HCT116 (cell line): ENCODE results near the gene FBXO11. TPM values are rescaled to one million over a fixed set of nuclear protein-coding genes. Genes with fewer than 3 reads are reported as not detected.

Source experiments
- ATAC-seq: fragments of 200-7000 bp; cut with Tn5 transposase; 2 replicates; pipeline ENCODE4 v1.9.1; 2020; ENCODE audit warnings: mild to moderate bottlenecking, moderate library complexity
- BruUV-seq: library from RNA; stranded (reverse); fragments of 400-500 nt; replicated peaks from 2 replicates; lab custom pipeline; 2021; lab: Mats Ljungman, UMichigan
- CTCF ChIA-PET: fragments of 300-600 bp; sonication (Branson Sonifier 250); formaldehyde crosslinking; loops from one replicate; lab custom pipeline; 2021; ENCODE audit warnings: antibody characterized with exemption; lab: Charles Lee
- POLR2A ChIA-PET: fragments of 300-600, 350-600 bp; sonication (Branson Sonifier 250); formaldehyde crosslinking; loops from one replicate; lab custom pipeline; 2021; ENCODE audit warnings: antibody characterized with exemption; lab: Charles Lee
- RAD21 ChIA-PET, 2 experiments: fragments of 300-600 bp; sonication (Branson Sonifier 250); formaldehyde crosslinking; loops; one replicate each; lab custom pipeline; 2023; ENCODE audit warnings: low total read pairs in 2 of 2; ENCODE audit not compliant: uncharacterized antibody in 2 of 2, unreplicated experiment in 2 of 2, low non-redundant PET in 1 of 2; lab: Charles Lee
- DNase-seq: peaks from one replicate; pipeline ENCODE4 v3.0.0-alpha.2; 2010; ENCODE audit warnings: low read depth, low spot score
- H2AFZ ChIP-seq: fragments of 200-600 bp; shearing (Covaris generic), sonication (generic); 2 replicates; pipeline ENCODE4 v1.6.1; 2017; ENCODE audit warnings: low read depth, mixed run types, mixed read lengths, antibody characterized with exemption, low read length; ENCODE audit not compliant: poor library complexity, severe bottlenecking
- H3K27ac ChIP-seq: 2 replicates; pipeline ENCODE4 v1.5.1; 2012; ENCODE audit warnings: low read depth, low read length
- H3K27me3 ChIP-seq: fragments of 200-600 bp; sonication (generic); 2 replicates; pipeline ENCODE4 v1.6.1; 2016; ENCODE audit warnings: mixed run types, low read length, mixed read lengths; ENCODE audit not compliant: insufficient read depth
- H3K36me3 ChIP-seq, 2 experiments: fragments of 200-500 bp in 1 of 2; fragments of 200-600 bp in 1 of 2; sonication (Bioruptor generic) in 1 of 2; sonication (generic) in 1 of 2; 2 replicates each; pipeline versions ENCODE4 v1.5.1 to v1.6.1; 2014 to 2016; ENCODE audit warnings: low read length in 2 of 2, inconsistent platforms in 1 of 2, mixed read lengths in 1 of 2, mixed run types in 1 of 2; ENCODE audit not compliant: insufficient read depth in 2 of 2, control insufficient read depth in 1 of 2
- H3K4me1 ChIP-seq, 2 experiments: fragments of 200-600 bp in 1 of 2; sonication (generic) in 1 of 2; 2 replicates each; pipeline versions ENCODE4 v1.5.1 to v1.6.1; 2012 to 2017; ENCODE audit warnings: low read length in 2 of 2, inconsistent platforms in 1 of 2, mild to moderate bottlenecking in 1 of 2, mixed read lengths in 1 of 2, mixed run types in 1 of 2, moderate library complexity in 1 of 2; ENCODE audit not compliant: insufficient read depth in 2 of 2, control insufficient read depth in 1 of 2
- H3K4me2 ChIP-seq: fragments of 200-600 bp; sonication (generic); 2 replicates; pipeline ENCODE4 v1.6.1; 2017; ENCODE audit warnings: mixed run types, low read length, mixed read lengths
- H3K4me3 ChIP-seq, 2 experiments: fragments of 200-600 bp in 1 of 2; sonication (generic) in 1 of 2; replicated peaks in 1 of 2; 2 replicates each; pipeline ENCODE4 v1.5.1; 2011 to 2016; ENCODE audit warnings: low read length in 2 of 2, control low read depth in 1 of 2, low read depth in 1 of 2, mild to moderate bottlenecking in 1 of 2, mixed read lengths in 1 of 2, mixed run types in 1 of 2
- H3K79me2 ChIP-seq: fragments of 200-600 bp; sonication (generic); 2 replicates; pipeline ENCODE4 v1.6.1; 2017; ENCODE audit warnings: mild to moderate bottlenecking, mixed run types, low read length, moderate library complexity, mixed read lengths; ENCODE audit not compliant: insufficient read depth
- H3K9ac ChIP-seq: fragments of 200-600 bp; sonication (generic); 2 replicates; pipeline ENCODE4 v1.6.1; 2016; ENCODE audit warnings: low read length, mixed read lengths
- H3K9me2 ChIP-seq: fragments of 200-600 bp; sonication (generic), shearing (Covaris generic); 2 replicates; pipeline ENCODE4 v1.6.1; 2017; ENCODE audit warnings: mixed run types, mild to moderate bottlenecking, moderate library complexity; ENCODE audit not compliant: insufficient read depth
- H3K9me3 ChIP-seq, 2 experiments: fragments of 200-500 bp in 1 of 2; fragments of 200-600 bp in 1 of 2; sonication (Bioruptor generic) in 1 of 2; sonication (generic) in 1 of 2; 2 replicates each; pipeline ENCODE4 v1.6.1; 2014 to 2017; ENCODE audit warnings: low read length in 2 of 2, mixed read lengths in 2 of 2, inconsistent platforms in 1 of 2, low read depth in 1 of 2, mild to moderate bottlenecking in 1 of 2, mixed run types in 1 of 2, moderate library complexity in 1 of 2; ENCODE audit not compliant: control insufficient read depth in 1 of 2, insufficient read depth in 1 of 2
- H4K20me1 ChIP-seq: fragments of 200-600 bp; sonication (generic), shearing (Covaris generic); 2 replicates; pipeline ENCODE4 v1.6.1; 2017; ENCODE audit warnings: mixed run types, mild to moderate bottlenecking, moderate library complexity; ENCODE audit not compliant: insufficient read depth
- CBX3 ChIP-seq: IDR thresholded peaks from 2 replicates; pipeline ENCODE4 v1.6.1; 2012; ENCODE audit warnings: low read depth
- ELF1 ChIP-seq: IDR thresholded peaks from 2 replicates; pipeline ENCODE4 v1.6.1; 2012; ENCODE audit warnings: low read depth, borderline replicate concordance
- POLR2AphosphoS5 ChIP-seq: IDR thresholded peaks from 2 replicates; pipeline ENCODE4 v1.6.1; 2011; ENCODE audit warnings: mild to moderate bottlenecking, low read depth, low read length, moderate library complexity
- RAD21 ChIP-seq: IDR thresholded peaks from 2 replicates; pipeline ENCODE4 v1.6.1; 2012; ENCODE audit warnings: low read depth, mild to moderate bottlenecking
- SP1 ChIP-seq: IDR thresholded peaks from 2 replicates; pipeline ENCODE4 v1.6.1; 2012; ENCODE audit warnings: low read depth
- TCF7L2 ChIP-seq: IDR thresholded peaks from 2 replicates; pipeline ENCODE4 v1.7.0; 2011; ENCODE audit warnings: borderline replicate concordance, inconsistent platforms; ENCODE audit not compliant: insufficient read depth, insufficient read length; ENCODE audit errors: extremely low read depth
- YY1 ChIP-seq: IDR thresholded peaks from 2 replicates; pipeline ENCODE4 v1.6.1; 2011; ENCODE audit warnings: low read length, low read depth, moderate library complexity, mild to moderate bottlenecking; ENCODE audit not compliant: insufficient replicate concordance; ENCODE audit errors: extremely low read depth
- ZFX ChIP-seq: fragments of 450-650 bp; IDR thresholded peaks from 2 replicates; pipeline ENCODE4 v1.6.1; 2017
- intact Hi-C: fragments of 100-400 bp; cut with micrococcal nuclease; formaldehyde crosslinking; loops from 2 replicates; pipeline ENCODE4 v1.10.0; 2022
- total RNA-seq: library from RNA; stranded (reverse); gene quantifications from one replicate; pipeline ENCODE4 v1.2.1, GENCODE V29; 2021; ENCODE audit not compliant: unreplicated experiment
- TF ChIP-seq, protein P1 (sequence below): IDR thresholded peaks from 2 replicates; pipeline ENCODE4 v1.6.1; 2012
- TF ChIP-seq, protein P2 (sequence below): IDR thresholded peaks from 2 replicates; pipeline ENCODE4 v1.6.1; 2011; ENCODE audit warnings: mild to moderate bottlenecking, low read length, moderate library complexity; ENCODE audit not compliant: insufficient replicate concordance; ENCODE audit errors: extremely low read depth

FBXO11 gene
- total RNA-seq, 1 experiment from 2014 or later = 60.2 TPM

DNA sequence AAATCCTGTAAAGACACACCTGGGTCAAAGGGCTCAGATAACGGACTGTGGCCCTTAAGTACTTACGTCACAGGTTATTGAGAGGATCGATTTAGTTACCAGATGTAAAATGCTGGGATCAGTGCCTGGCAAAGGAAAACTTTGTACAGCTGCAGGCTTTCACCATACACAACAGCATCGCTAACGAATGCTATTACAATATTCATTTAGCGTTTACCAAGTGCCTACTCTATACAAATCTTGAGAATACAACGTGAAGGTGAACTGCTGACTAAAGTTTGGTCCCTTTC, 124.0 kb downstream of the FBXO11 start:
- H2AFZ ChIP-seq = peak overlapping the region; percentile 71
- ChIA-PET RAD21 (no interaction called here), POLR2A (interaction anchor here (0.8 kb wide), 2 partner anchors 8 to 11 kb away, joined by 4 to 5 read pairs; no protein-coding TSS in a partner anchor), CTCF (no interaction called here)
- H3K9me3 ChIP-seq = no peaks in the 10 kb centered on the region
- peak overlapping the region; percentile 98 for H3K9ac ChIP-seq
- peak overlapping the region; percentile 48 to 90 for H3K4me3 ChIP-seq
- H3K36me3 ChIP-seq = no peaks in the 10 kb centered on the region
- peaks cover 25% of the 10 kb centered on the region; the same call in 1 of the 2 replicates for H4K20me1 ChIP-seq
- peaks cover 6 to 25% of the 10 kb centered on the region in 2 experiments; a peak in 3 of 4 replicates for H3K4me1 ChIP-seq
- DNase-seq = no peak
- TF ChIP-seq POLR2AphosphoS5 (no peak), TCF7L2 (no peak), ZFX (no peak), YY1 (no peak), CBX3 (no peak), ELF1 (no peak), RAD21 (no peak), SP1 (no peak)
- TF ChIP-seq, protein P1, sequence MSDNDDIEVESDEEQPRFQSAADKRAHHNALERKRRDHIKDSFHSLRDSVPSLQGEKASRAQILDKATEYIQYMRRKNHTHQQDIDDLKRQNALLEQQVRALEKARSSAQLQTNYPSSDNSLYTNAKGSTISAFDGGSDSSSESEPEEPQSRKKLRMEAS = no peak
- TF ChIP-seq, protein P2, sequence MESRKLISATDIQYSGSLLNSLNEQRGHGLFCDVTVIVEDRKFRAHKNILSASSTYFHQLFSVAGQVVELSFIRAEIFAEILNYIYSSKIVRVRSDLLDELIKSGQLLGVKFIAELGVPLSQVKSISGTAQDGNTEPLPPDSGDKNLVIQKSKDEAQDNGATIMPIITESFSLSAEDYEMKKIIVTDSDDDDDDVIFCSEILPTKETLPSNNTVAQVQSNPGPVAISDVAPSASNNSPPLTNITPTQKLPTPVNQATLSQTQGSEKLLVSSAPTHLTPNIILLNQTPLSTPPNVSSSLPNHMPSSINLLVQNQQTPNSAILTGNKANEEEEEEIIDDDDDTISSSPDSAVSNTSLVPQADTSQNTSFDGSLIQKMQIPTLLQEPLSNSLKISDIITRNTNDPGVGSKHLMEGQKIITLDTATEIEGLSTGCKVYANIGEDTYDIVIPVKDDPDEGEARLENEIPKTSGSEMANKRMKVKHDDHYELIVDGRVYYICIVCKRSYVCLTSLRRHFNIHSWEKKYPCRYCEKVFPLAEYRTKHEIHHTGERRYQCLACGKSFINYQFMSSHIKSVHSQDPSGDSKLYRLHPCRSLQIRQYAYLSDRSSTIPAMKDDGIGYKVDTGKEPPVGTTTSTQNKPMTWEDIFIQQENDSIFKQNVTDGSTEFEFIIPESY = no peak
- H3K9me2 ChIP-seq = no peaks in the 10 kb centered on the region
- H3K27ac ChIP-seq = peak overlapping the region; percentile 97
- BruUV-seq = TSS peak; percentile 89
- H3K4me2 ChIP-seq = peak overlapping the region; percentile 96
- intact Hi-C loops = loop anchor here (5.0 kb wide), 1 partner anchor 325 kb away; no protein-coding TSS in a partner anchor
- H3K79me2 ChIP-seq = peaks cover 36% of the 10 kb centered on the region
- no peaks in the 10 kb centered on the region for H3K27me3 ChIP-seq
- ATAC-seq = no peak
